Activated CD8-positive, alpha-beta T cell treated with anti-CD3 and anti-CD28 coated beads, Interleukin-2, amount 10 ng/mL, durations not matched to agents 7 days and 5 days (primary cell): Measurements from ENCODE around the gene FBLN2. TPM values are rescaled to one million over a fixed set of nuclear protein-coding genes. Genes with fewer than 3 reads are reported as not detected.
"Not testable (repeated sequence)": the region's sequence is repeated elsewhere in the genome, so short reads cannot be mapped to it uniquely, and the experiment has no call there.

ENCODE experiments used
- ATAC-seq: fragments of 150-1000 bp; cut with Tn5 transposase; one replicate; pipeline ENCODE4 v1.10.0; 2021; ENCODE audit warnings: moderate library complexity
- CTCF ChIA-PET: fragments of 350-600 bp; sonication (Branson Sonifier 250); formaldehyde crosslinking; loops from one replicate; lab custom pipeline; 2021; ENCODE audit warnings: antibody characterized with exemption; lab: Charles Lee
- POLR2A ChIA-PET: fragments of 350-600 bp; sonication (Branson Sonifier 250); formaldehyde crosslinking; loops from one replicate; lab custom pipeline; 2021; ENCODE audit warnings: antibody characterized with exemption; lab: Charles Lee
- DNase-seq: peaks from one replicate; pipeline ENCODE4 v3.0.0-alpha.2; 2020
- H3K27ac Mint-ChIP-seq: one replicate; pipeline ENCODE4 v1.8.0; 2021; ENCODE audit warnings: mild to moderate bottlenecking, mixed read lengths
- H3K27me3 Mint-ChIP-seq: one replicate; pipeline ENCODE4 v1.8.0; 2021; ENCODE audit warnings: low read depth, mixed read lengths
- H3K36me3 Mint-ChIP-seq: one replicate; pipeline ENCODE4 v1.8.0; 2021; ENCODE audit warnings: low read depth, mixed read lengths
- H3K4me1 Mint-ChIP-seq: one replicate; pipeline ENCODE4 v1.8.0; 2021; ENCODE audit warnings: low read depth, mixed read lengths
- H3K4me3 Mint-ChIP-seq: one replicate; pipeline ENCODE4 v1.8.0; 2021; ENCODE audit warnings: mild to moderate bottlenecking, mixed read lengths
- H3K9me3 Mint-ChIP-seq: one replicate; pipeline ENCODE4 v1.8.0; 2022; ENCODE audit warnings: mixed read lengths; ENCODE audit not compliant: insufficient read depth
- total RNA-seq, 2 experiments: library from RNA; stranded (reverse); gene quantifications; one replicate each; pipeline ENCODE4 v1.2.3, GENCODE V29; 2021

Gene FBLN2
- total RNA-seq, 2 experiments from 2014 or later, result 1.8 to 2.6 TPM

- ChIA-PET CTCF (interaction anchor here (1.3 to 2.4 kb wide), 5 partner anchors 9 to 141 kb away, joined by 3 to 7 read pairs (median 5); no protein-coding TSS in a partner anchor), POLR2A (interaction anchor here (1.2 kb wide), 1 partner anchor 16 kb away, joined by 4 read pairs; no protein-coding TSS in a partner anchor)
- Mint-ChIP-seq H3K36me3 (no peaks in the 10 kb centered on the region), H3K4me3 (no peak overlapping the region), H3K9me3 (no peaks in the 10 kb centered on the region), H3K4me1 (no peaks in the 10 kb centered on the region), H3K27ac (no peak overlapping the region), H3K27me3 (peaks cover 5% of the 10 kb centered on the region)
- ATAC-seq, result no peak
- no peak for DNase-seq
These were observed 32.9 kb upstream of the FBLN2 start for GRCh38 chr3:13515786-13516759.

GRCh38 chr3:13516760-13517135 lies 32.2 kb upstream of the FBLN2 start:
- H3K9me3 Mint-ChIP-seq, result no peaks in the 10 kb centered on the region
- no peaks in the 10 kb centered on the region for H3K36me3 Mint-ChIP-seq
- no peak overlapping the region for H3K27ac Mint-ChIP-seq
- POLR2A ChIA-PET, result no interaction called here
- DNase-seq, result no peak
- H3K4me1 Mint-ChIP-seq, result no peaks in the 10 kb centered on the region
- CTCF ChIA-PET, result no interaction called here
- no peak overlapping the region for H3K4me3 Mint-ChIP-seq
- no peak for ATAC-seq
- peaks cover 8% of the 10 kb centered on the region for H3K27me3 Mint-ChIP-seq

- H3K4me3 Mint-ChIP-seq, result no peak overlapping the region
- ChIA-PET POLR2A (no interaction called here), CTCF (no interaction called here)
These were observed 31.5 kb upstream of the FBLN2 start for GRCh38 chr3:13517253-13517977.

GRCh38 chr3:13518516-13518953 lies 30.4 kb upstream of the FBLN2 start:
- POLR2A ChIA-PET, result no interaction called here
- Mint-ChIP-seq H3K36me3 (no peaks in the 10 kb centered on the region), H3K4me1 (no peaks in the 10 kb centered on the region), H3K27ac (no peak overlapping the region), H3K27me3 (peaks cover 12% of the 10 kb centered on the region), H3K4me3 (no peak overlapping the region), H3K9me3 (no peaks in the 10 kb centered on the region)
- DNase-seq, result no peak
- ATAC-seq, result no peak
- CTCF ChIA-PET, result no interaction called here

More at GRCh38 chr3:13517253-13517977, 31.5 kb upstream of the FBLN2 start:
- ATAC-seq (no peak), DNase-seq (no peak)
- no peaks in the 10 kb centered on the region for H3K9me3 Mint-ChIP-seq
- no peaks in the 10 kb centered on the region for H3K36me3 Mint-ChIP-seq
- H3K4me1 Mint-ChIP-seq, result no peaks in the 10 kb centered on the region
- H3K27ac Mint-ChIP-seq, result no peak overlapping the region
- H3K27me3 Mint-ChIP-seq, result peaks cover 8% of the 10 kb centered on the region

- Mint-ChIP-seq H3K9me3 (no peaks in the 10 kb centered on the region), H3K36me3 (no peaks in the 10 kb centered on the region), H3K27me3 (peaks cover 12% of the 10 kb centered on the region), H3K27ac (no peak overlapping the region), H3K4me3 (no peak overlapping the region), H3K4me1 (no peaks in the 10 kb centered on the region)
- CTCF ChIA-PET, result no interaction called here
- no peak for DNase-seq
- ATAC-seq, result no peak
- POLR2A ChIA-PET, result no interaction called here
These were observed 29.7 kb upstream of the FBLN2 start for GRCh38 chr3:13519006-13519791.

GRCh38 chr3:13520326-13520880 lies 28.5 kb upstream of the FBLN2 start:
- ChIA-PET CTCF (no interaction called here), POLR2A (no interaction called here)
- Mint-ChIP-seq H3K27me3 (peaks cover 8% of the 10 kb centered on the region), H3K9me3 (no peaks in the 10 kb centered on the region), H3K27ac (no peak overlapping the region), H3K4me3 (no peak overlapping the region), H3K4me1 (no peaks in the 10 kb centered on the region), H3K36me3 (no peaks in the 10 kb centered on the region)
- DNase-seq (no peak), ATAC-seq (no peak)

GRCh38 chr3:13521309-13521708 lies 27.6 kb upstream of the FBLN2 start:
- H3K27me3 Mint-ChIP-seq, result peaks cover 7% of the 10 kb centered on the region
- ChIA-PET CTCF (no interaction called here), POLR2A (no interaction called here)
- no peak overlapping the region for H3K27ac Mint-ChIP-seq
- H3K4me3 Mint-ChIP-seq, result no peak overlapping the region
- H3K36me3 Mint-ChIP-seq, result no peaks in the 10 kb centered on the region
- H3K4me1 Mint-ChIP-seq, result no peaks in the 10 kb centered on the region
- ATAC-seq, result no peak
- no peaks in the 10 kb centered on the region for H3K9me3 Mint-ChIP-seq
- DNase-seq, result no peak

- H3K4me1 Mint-ChIP-seq, H3K27me3 Mint-ChIP-seq, H3K4me3 Mint-ChIP-seq, CTCF ChIA-PET, DNase-seq, H3K9me3 Mint-ChIP-seq, H3K36me3 Mint-ChIP-seq, H3K27ac Mint-ChIP-seq, ATAC-seq, POLR2A ChIA-PET: not testable (repeated sequence)
These were observed 27.2 kb upstream of the FBLN2 start for GRCh38 chr3:13521749-13522148.

GRCh38 chr3:13522236-13522635 lies 26.7 kb upstream of the FBLN2 start:
- DNase-seq, result no peak
- H3K27me3 Mint-ChIP-seq, result peaks cover 7% of the 10 kb centered on the region
- no peak overlapping the region for H3K27ac Mint-ChIP-seq
- no peaks in the 10 kb centered on the region for H3K36me3 Mint-ChIP-seq
- H3K9me3 Mint-ChIP-seq, result no peaks in the 10 kb centered on the region
- POLR2A ChIA-PET, result no interaction called here
- ATAC-seq, result no peak
- CTCF ChIA-PET, result no interaction called here
- H3K4me3 Mint-ChIP-seq, result no peak overlapping the region
- no peaks in the 10 kb centered on the region for H3K4me1 Mint-ChIP-seq

GRCh38 chr3:13524979-13525669 lies 23.8 kb upstream of the FBLN2 start:
- H3K27ac Mint-ChIP-seq, result no peak overlapping the region
- DNase-seq (no peak), ATAC-seq (no peak)
- H3K36me3 Mint-ChIP-seq, result no peaks in the 10 kb centered on the region
- POLR2A ChIA-PET, result no interaction called here
- no peaks in the 10 kb centered on the region for H3K4me1 Mint-ChIP-seq
- H3K4me3 Mint-ChIP-seq, result no peak overlapping the region
- no peaks in the 10 kb centered on the region for H3K9me3 Mint-ChIP-seq
- CTCF ChIA-PET, result interaction anchor here (1.0 to 1.4 kb wide), 2 partner anchors 10 to 123 kb away, joined by 3 to 5 read pairs; no protein-coding TSS in a partner anchor
- H3K27me3 Mint-ChIP-seq, result peaks cover 19% of the 10 kb centered on the region
